HFFc6 (cell line): ENCODE data around the gene RIC3. TPM values are rescaled to one million over a fixed set of nuclear protein-coding genes. Genes with fewer than 3 reads are reported as not detected.

ENCODE experiments used
- DNase-seq: peaks from one replicate; pipeline ENCODE4 v3.0.0-alpha.2; 2018
- H3K27ac Mint-ChIP-seq: 2 replicates; pipeline ENCODE4 v1.8.0; 2020; ENCODE audit warnings: mild to moderate bottlenecking, mixed read lengths
- H3K27me3 Mint-ChIP-seq: 2 replicates; pipeline ENCODE4 v1.8.0; 2021; ENCODE audit warnings: mild to moderate bottlenecking, moderate library complexity, mixed read lengths; ENCODE audit not compliant: insufficient read depth
- H3K36me3 Mint-ChIP-seq: 2 replicates; pipeline ENCODE4 v1.8.0; 2021; ENCODE audit warnings: low read depth, mixed read lengths
- H3K4me1 Mint-ChIP-seq: 2 replicates; pipeline ENCODE4 v1.8.0; 2020; ENCODE audit warnings: low read depth, mixed read lengths
- H3K4me3 Mint-ChIP-seq: 2 replicates; pipeline ENCODE4 v1.8.0; 2020; ENCODE audit warnings: mild to moderate bottlenecking, moderate library complexity, mixed read lengths
- H3K9me3 Mint-ChIP-seq: 2 replicates; pipeline ENCODE4 v1.8.0; 2020; ENCODE audit warnings: mild to moderate bottlenecking, mixed read lengths
- CTCF ChIP-seq: fragments of 200-600 bp; sonication (generic); IDR thresholded peaks from 2 replicates; pipeline ENCODE4 v1.5.0; 2021; ENCODE audit warnings: antibody characterized with exemption, mild to moderate bottlenecking
- total RNA-seq, 6 experiments: library from RNA; stranded (reverse); fragmentation: NEBNext Ultra II Directional; extraction: Animal tissue kit (Norgen Biotek cat#: 25700); gene quantifications; 2 replicates in 1 of 6; 3 replicates in 5 of 6; pipeline ENCODE4 v1.2.3, GENCODE V29; 2021

Gene RIC3
- total RNA-seq, 6 experiments from 2014 or later = not detected

GRCh38 chr11:8097062-8097461 lies 71.8 kb downstream of the RIC3 start:
- no peak for TF ChIP-seq CTCF
- Mint-ChIP-seq H3K4me3 (no peak overlapping the region), H3K4me1 (peaks cover 31% of the 10 kb centered on the region), H3K27ac (no peak overlapping the region; the same call in 1 of the 2 replicates), H3K27me3 (peaks cover 2% of the 10 kb centered on the region), H3K9me3 (no peaks in the 10 kb centered on the region), H3K36me3 (no peaks in the 10 kb centered on the region)
- no peak for DNase-seq

GRCh38 chr11:8096575-8096974 lies 72.2 kb downstream of the RIC3 start:
- DNase-seq = no peak
- no peak for TF ChIP-seq CTCF
- H3K27ac Mint-ChIP-seq = no peak overlapping the region

GRCh38 chr11:8095806-8096522 lies 72.9 kb downstream of the RIC3 start:
- Mint-ChIP-seq H3K27ac (no peak overlapping the region), H3K4me1 (peaks cover 31% of the 10 kb centered on the region), H3K27me3 (peaks cover 2% of the 10 kb centered on the region; the same call in 1 of the 2 replicates), H3K9me3 (no peaks in the 10 kb centered on the region), H3K36me3 (no peaks in the 10 kb centered on the region), H3K4me3 (no peak overlapping the region)
- DNase-seq = no peak
- TF ChIP-seq CTCF = no peak

More at GRCh38 chr11:8096575-8096974, 72.2 kb downstream of the RIC3 start:
- H3K4me3 Mint-ChIP-seq = no peak overlapping the region
- no peaks in the 10 kb centered on the region for H3K9me3 Mint-ChIP-seq
- H3K36me3 Mint-ChIP-seq = no peaks in the 10 kb centered on the region
- H3K4me1 Mint-ChIP-seq = peaks cover 31% of the 10 kb centered on the region
- H3K27me3 Mint-ChIP-seq = peaks cover 2% of the 10 kb centered on the region

GRCh38 chr11:8095371-8095770 lies 73.5 kb downstream of the RIC3 start:
- DNase-seq = no peak
- Mint-ChIP-seq H3K4me1 (peaks cover 31% of the 10 kb centered on the region), H3K9me3 (no peaks in the 10 kb centered on the region), H3K27me3 (peaks cover 2% of the 10 kb centered on the region; the same call in 1 of the 2 replicates), H3K4me3 (no peak overlapping the region), H3K27ac (no peak overlapping the region), H3K36me3 (no peaks in the 10 kb centered on the region)
- no peak for TF ChIP-seq CTCF

GRCh38 chr11:8094656-8095055 lies 74.2 kb downstream of the RIC3 start:
- no peak for TF ChIP-seq CTCF
- H3K4me3 Mint-ChIP-seq = no peak overlapping the region

More at GRCh38 chr11:8094656-8095055, 74.2 kb downstream of the RIC3 start:
- DNase-seq = no peak
- Mint-ChIP-seq H3K4me1 (peaks cover 31% of the 10 kb centered on the region), H3K9me3 (no peaks in the 10 kb centered on the region), H3K27me3 (peaks cover 2% of the 10 kb centered on the region; the same call in 1 of the 2 replicates), H3K36me3 (no peaks in the 10 kb centered on the region), H3K27ac (no peak overlapping the region)
